Measurements from ENCODE around the gene ICA1.

The ICA1 gene

GRCh38 chr7:8142477-8142876 lies 119.5 kb downstream of the ICA1 start:
- Histone ChIP-seq H3K79me2 (ENCODE audit: insufficient read depth, low read length) (no peaks in the 10 kb centered on the region), H3K4me2 (ENCODE audit: low read depth, low read length, poor library complexity, severe bottlenecking) (no peak overlapping the region), H3K36me3 (ENCODE audit: insufficient read depth, low read length) (no peaks in the 10 kb centered on the region), H2AFZ (ENCODE audit: low read length) (no peak overlapping the region), H3K4me1 (ENCODE audit: insufficient read depth, low read length, poor library complexity, severe bottlenecking) (peaks cover 48% of the 10 kb centered on the region), H3K27me3 (ENCODE audit: insufficient read depth, low read length, poor library complexity, severe bottlenecking) (no peaks in the 10 kb centered on the region), H3K4me3 (ENCODE audit: low read length, poor library complexity, severe bottlenecking) (no peak overlapping the region), H3K9ac (ENCODE audit: low read depth, low read length, poor library complexity, severe bottlenecking) (no peak overlapping the region), H4K20me1 (ENCODE audit: insufficient read depth, low read length, poor library complexity, severe bottlenecking) (no peaks in the 10 kb centered on the region), H3K9me3 (ENCODE audit: insufficient read depth, low read depth, low read length) (no peaks in the 10 kb centered on the region), H3F3A (ENCODE audit: low read depth) (no peaks in the 10 kb centered on the region), H3K9me2 (replicated peaks; ENCODE audit: low read depth, low read length) (no peaks in the 10 kb centered on the region)
- no peak for TF ChIP-seq CTCF (conservative IDR thresholded peaks at IDR 0.05; ENCODE audit: low read length)
- TF ChIP-seq EZH2phosphoT487 (IDR thresholded peaks at IDR 0.05; ENCODE audit: borderline replicate concordance) = no peak

- Histone ChIP-seq H3K9me3 (ENCODE audit: insufficient read depth, low read depth, low read length) (no peaks in the 10 kb centered on the region), H3K36me3 (ENCODE audit: insufficient read depth, low read length) (no peaks in the 10 kb centered on the region), H3K4me3 (ENCODE audit: low read length, poor library complexity, severe bottlenecking) (no peak overlapping the region), H3F3A (ENCODE audit: low read depth) (no peaks in the 10 kb centered on the region), H3K9ac (ENCODE audit: low read depth, low read length, poor library complexity, severe bottlenecking) (no peak overlapping the region), H4K20me1 (ENCODE audit: insufficient read depth, low read length, poor library complexity, severe bottlenecking) (no peaks in the 10 kb centered on the region), H3K4me2 (ENCODE audit: low read depth, low read length, poor library complexity, severe bottlenecking) (no peak overlapping the region), H3K79me2 (ENCODE audit: insufficient read depth, low read length) (no peaks in the 10 kb centered on the region), H2AFZ (ENCODE audit: low read length) (no peak overlapping the region), H3K4me1 (ENCODE audit: insufficient read depth, low read length, poor library complexity, severe bottlenecking) (peaks cover 34% of the 10 kb centered on the region), H3K9me2 (replicated peaks; ENCODE audit: low read depth, low read length) (no peaks in the 10 kb centered on the region), H3K27me3 (ENCODE audit: insufficient read depth, low read length, poor library complexity, severe bottlenecking) (no peaks in the 10 kb centered on the region)
- no peak for TF ChIP-seq CTCF (conservative IDR thresholded peaks at IDR 0.05; ENCODE audit: low read length)
- TF ChIP-seq EZH2phosphoT487 (IDR thresholded peaks at IDR 0.05; ENCODE audit: borderline replicate concordance) = no peak
Measured at GRCh38 chr7:8141070-8141469, 120.9 kb downstream of the ICA1 start.

- TF ChIP-seq CTCF (conservative IDR thresholded peaks at IDR 0.05; ENCODE audit: low read length) (no peak), EZH2phosphoT487 (IDR thresholded peaks at IDR 0.05; ENCODE audit: borderline replicate concordance) (no peak)
- Histone ChIP-seq H3K4me3 (ENCODE audit: low read length, poor library complexity, severe bottlenecking) (no peak overlapping the region), H3K4me2 (ENCODE audit: low read depth, low read length, poor library complexity, severe bottlenecking) (no peak overlapping the region), H3K9ac (ENCODE audit: low read depth, low read length, poor library complexity, severe bottlenecking) (no peak overlapping the region), H3F3A (ENCODE audit: low read depth) (peaks cover 6% of the 10 kb centered on the region; the same call in 1 of the 2 replicates), H3K4me1 (ENCODE audit: insufficient read depth, low read length, poor library complexity, severe bottlenecking) (peaks cover 42% of the 10 kb centered on the region), H2AFZ (ENCODE audit: low read length) (no peak overlapping the region), H4K20me1 (ENCODE audit: insufficient read depth, low read length, poor library complexity, severe bottlenecking) (no peaks in the 10 kb centered on the region), H3K36me3 (ENCODE audit: insufficient read depth, low read length) (no peaks in the 10 kb centered on the region), H3K9me3 (ENCODE audit: insufficient read depth, low read depth, low read length) (no peaks in the 10 kb centered on the region), H3K9me2 (replicated peaks; ENCODE audit: low read depth, low read length) (no peaks in the 10 kb centered on the region), H3K79me2 (ENCODE audit: insufficient read depth, low read length) (no peaks in the 10 kb centered on the region), H3K27me3 (ENCODE audit: insufficient read depth, low read length, poor library complexity, severe bottlenecking) (no peaks in the 10 kb centered on the region)
Measured at GRCh38 chr7:8136051-8136730, 125.8 kb downstream of the ICA1 start.
